KBM-7 (cell line): Measurements from ENCODE around the gene SIRPB1.

Source experiments
- DNase-seq: peaks from one replicate; pipeline ENCODE4 v3.0.0-alpha.2; 2015
- in situ Hi-C: fragments of 300-500 bp; cut with MboI; formaldehyde crosslinking; loops from 2 replicates; pipeline ENCODE4 v1.14.3; 2020; ENCODE audit warnings: low sequenced_read_pairs, low pct_unique_long_range_greater_than_20kb, mixed read lengths

The SIRPB1 gene

DNA sequence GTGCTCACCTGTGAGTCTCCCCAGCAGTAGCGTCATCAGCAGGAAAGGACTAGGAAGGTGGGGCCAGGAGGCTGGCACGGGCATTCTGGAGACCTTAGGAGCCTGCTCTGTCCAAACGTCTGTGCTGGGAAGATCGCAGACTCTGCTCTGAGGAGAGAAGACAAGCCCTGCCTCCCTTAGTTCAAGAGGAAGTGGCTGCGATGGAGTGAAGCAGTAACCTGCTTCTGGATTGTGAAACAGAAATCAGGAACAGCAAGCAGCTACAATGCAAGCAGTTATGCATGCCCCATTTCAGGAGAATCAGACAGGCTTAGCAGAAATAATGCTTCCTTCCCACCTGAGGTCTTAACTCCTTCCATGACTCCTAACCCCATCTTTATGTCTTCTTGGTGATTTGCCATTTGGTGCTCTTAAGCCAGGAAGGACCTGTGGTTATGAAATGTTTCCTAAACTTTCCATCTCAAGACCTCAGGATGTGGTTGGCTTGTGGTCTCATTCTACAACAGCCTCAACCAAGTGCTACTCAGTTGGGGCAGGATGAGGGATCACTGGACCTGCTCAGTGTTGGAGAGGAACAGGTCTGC is at the start of gene SIRPB1:
Gene SIRPB1 (minus strand): TSS at position 149 of the 584 bp plus-strand sequence. CDS start 65 bp downstream, at position 84.
- in situ Hi-C loops: no loop called here
- DNase-seq: peak; percentile 86

DNA sequence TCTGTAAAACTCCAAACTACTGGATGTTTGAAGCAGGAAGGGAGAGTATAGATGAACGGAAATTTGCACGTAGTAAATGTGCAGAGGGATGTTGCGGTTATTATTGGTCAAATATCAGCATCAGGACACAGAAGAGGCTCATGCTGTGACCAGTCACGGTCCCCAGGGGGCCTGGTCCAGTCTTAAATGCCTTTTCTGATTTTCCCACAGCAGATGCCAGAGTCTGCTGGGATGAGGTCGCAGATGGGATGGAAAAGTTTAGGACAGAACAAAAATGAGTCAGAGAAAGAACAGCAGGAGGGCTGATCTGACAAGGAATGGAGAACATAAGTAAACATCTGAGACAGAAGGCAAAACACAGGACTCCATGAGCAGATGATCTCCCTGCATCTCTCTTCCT is 49.5 kb upstream of the SIRPB1 start:
- in situ Hi-C loops: no loop called here
- no peak for DNase-seq

DNA sequence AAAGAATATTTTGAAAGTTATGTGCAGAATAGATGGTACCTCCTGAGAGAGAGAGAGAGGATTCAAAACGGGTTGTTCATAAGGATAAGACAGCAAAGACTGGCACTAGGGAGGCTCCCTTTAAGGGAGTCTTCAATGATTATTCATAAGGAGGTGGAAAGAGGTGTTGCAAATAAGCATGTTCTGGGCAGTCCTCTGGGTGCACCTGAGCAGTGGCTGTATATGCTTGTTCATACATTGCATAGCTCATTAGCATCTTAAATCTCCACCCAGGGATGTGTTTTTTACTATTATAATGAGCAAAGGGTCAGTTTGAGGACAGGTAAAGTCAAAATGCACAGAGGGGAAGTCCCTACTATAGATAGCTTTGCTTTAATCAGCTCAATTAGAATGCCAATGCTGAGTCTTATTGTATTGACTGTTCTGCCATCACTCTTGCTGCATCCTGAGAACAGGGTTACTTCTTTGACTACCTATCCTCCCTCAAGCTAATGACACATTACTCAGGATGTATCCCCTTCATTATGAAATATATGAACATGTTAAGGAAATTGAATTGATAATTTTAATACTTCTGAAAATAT is 47.8 kb upstream of the SIRPB1 start:
- no peak for DNase-seq
- in situ Hi-C loops: no loop called here

DNA sequence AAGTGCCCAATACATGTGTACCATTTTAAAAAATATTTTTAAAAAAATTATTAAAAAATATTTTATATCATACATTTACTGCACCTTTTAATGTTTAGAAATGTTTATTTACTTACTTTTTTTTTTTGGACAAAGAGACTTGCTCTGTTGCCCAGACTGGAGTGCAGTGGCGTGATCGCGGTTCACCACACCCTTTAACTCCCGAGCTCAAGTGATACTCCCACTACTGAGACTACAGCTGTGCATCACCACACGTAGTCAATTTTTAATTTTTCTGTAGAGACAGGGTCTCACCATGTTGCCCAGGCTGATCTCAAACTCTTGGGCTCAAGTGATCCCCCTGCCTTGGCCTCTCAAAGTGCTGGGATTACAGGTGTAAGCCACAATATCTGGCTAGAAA is 47.0 kb upstream of the SIRPB1 start:
- no peak for DNase-seq
- in situ Hi-C loops: no loop called here

DNA sequence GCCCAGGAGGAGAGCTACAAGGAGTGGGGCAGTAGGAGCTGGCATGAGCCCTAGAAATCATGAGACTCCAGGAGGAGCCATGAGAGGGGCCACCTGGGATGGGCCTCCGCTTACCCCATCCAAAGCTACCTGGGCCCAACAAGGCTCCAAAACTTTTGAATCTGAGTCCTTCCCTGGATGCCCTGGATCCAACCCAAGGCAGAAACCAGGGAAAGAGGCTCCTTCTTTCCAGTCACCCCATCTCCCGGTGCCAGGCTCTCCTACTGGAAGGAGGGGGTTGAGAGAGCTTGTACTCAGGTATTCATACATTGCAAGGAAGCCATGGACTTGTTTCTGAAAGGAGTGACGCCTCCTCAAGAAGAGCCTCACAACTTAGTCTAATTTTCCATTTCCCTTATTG is 45.5 kb upstream of the SIRPB1 start:
- DNase-seq: no peak
- in situ Hi-C loops: no loop called here

DNA sequence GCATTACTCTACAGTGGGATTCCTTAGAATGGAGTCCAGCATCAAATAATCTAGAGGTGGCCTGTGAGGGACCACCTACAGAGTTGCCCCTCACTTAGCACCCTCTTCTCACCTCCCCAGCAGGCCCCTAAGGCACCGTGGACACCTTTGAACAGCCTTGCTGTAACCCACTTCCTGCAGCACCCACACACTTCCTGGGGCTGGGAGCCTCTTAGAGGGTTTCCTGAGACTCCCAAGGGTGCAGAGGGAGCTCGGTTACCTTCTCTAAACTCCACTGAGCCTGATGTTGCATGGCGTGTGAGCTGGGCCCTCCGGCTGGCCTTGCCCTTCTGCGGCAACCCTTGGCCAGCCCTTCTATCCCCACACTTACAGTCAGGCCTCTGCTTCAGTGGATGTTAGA is 45.1 kb upstream of the SIRPB1 start:
- no peak for DNase-seq
- in situ Hi-C loops: no loop called here

DNA sequence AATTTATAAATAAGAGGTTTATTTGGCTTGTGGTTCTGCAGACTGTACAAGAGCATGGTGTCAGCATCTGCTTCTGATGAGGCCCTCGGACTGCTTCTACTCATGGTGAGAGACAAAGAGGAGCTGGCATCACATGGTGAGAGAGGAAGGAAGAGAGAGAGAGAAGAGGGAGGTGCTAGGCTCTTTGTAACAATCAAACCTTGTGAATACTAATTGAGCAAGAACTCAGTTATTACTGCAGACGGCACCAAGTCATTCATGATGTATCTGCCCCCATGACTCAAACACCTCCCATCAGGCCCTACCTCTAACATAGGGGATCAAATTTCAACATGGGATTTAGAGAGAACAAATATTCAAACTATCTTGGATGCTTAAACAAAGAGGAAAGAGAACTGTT is 44.1 kb upstream of the SIRPB1 start:
- in situ Hi-C loops: no loop called here
- DNase-seq: no peak

DNA sequence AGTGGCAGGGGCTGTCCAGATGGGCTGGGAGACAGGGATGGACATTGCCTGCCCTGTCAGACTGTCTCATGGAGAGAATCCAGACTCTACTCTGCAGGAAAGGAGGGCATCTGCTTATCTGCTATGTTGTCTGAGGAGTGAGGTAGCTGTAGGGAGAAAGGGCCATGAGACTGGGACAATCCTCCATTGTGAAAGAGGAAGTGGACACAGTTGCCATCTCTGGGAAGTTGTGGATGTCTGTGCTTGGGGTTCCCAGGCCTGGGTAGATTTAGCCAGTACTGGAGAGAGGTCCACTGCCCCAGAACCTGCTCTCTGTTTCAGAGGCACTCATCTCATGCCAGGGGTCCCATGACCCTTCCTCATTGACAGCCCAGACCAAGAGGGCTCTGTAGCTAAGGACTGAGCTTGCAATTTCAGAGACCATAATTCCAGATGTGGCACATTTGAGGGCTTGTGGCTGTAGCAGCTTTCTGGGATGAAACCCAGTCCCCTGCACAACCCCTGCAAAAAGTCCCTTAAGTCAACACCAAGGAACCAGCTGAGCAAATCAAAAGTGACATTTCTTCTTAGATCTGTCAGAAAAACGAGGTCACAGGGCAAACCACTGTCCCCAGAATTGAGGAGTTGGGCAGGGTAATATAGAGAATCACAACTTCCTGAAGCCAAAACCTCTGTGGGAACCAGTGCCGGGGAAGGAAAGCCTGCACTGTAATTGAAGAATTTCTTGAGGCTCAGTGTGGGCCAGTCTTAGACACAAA is 41.9 kb upstream of the SIRPB1 start:
- in situ Hi-C loops: no loop called here
- DNase-seq: no peak

DNA sequence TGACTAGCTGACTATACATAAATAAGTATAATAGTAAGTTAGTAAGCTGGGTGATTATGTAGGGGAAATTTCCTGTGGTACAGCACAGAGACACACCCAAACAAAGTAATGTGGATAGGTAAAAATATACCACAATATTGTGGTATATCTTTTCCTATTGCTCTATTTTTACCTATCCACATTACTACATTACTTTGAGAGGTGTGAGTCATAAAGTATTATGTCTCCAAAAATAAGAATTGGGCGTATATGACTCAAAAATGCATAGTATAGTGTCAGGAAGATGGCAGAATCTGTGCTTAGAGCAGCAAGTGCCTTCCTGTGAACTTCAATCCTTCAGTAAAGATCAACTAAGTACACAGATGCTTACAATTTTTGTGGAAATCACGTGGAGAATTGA is 40.4 kb upstream of the SIRPB1 start:
- in situ Hi-C loops: no loop called here
- no peak for DNase-seq

DNA sequence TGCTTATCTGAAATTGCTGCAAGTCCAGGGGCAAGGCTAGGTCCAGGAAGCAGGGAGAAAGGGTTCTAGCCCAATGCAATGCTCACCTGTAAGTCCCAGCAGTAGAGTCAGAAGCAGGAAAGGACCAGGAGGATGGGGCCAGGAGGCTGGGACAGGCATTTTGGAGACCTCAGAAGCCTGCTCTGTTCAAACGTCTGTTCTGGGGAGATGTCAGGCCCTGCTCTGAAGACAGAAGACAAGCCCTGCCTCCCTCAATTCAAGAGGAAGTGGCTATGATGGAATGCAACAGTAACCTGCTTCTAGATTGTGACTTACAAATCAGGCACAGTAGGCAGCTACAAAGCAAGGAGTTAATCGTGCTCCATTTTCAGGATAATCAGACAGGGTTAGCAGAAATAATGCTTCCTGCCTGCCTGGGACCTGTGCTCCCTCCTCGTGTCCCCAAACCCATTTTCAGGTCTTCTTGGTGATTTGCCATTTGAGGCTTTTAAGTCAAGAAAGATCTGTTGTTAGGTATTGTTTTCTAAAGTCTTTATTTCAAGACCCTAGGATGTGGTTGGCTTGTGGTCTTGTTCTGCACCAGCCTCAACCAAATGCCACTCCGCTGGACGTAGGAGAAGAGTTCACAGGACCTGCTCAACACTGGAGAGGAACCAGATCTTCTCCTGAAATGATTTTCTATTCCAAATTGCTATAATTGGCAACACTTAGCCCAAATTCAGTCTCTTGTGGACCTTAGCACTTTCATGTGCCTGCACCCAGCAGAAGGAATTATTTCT is 37.9 kb upstream of the SIRPB1 start, which contains the start of gene SIRPG:
Gene SIRPG (minus strand): TSS at position 224 of the 779 bp plus-strand sequence. CDS start 65 bp downstream, at position 159.
- DNase-seq: peak; percentile 8
- in situ Hi-C loops: no loop called here

DNA sequence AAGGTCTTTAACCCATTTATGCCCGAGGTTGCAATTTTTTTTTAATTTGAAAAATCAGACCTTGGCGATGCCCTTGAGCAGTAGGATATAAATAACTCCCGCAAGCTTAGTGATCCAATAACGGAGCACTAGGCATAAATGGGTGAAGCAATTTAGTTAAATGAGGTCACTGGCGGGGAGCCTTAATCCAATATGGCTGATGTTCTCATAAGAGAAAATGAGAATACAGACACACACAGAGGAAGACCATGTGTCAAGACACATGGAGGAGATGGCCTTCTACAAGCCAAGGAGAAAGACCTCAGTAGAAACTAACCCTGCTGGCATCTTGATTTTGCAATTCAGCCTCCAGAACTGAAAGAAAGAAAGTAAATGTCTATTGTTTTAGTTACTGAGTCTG is 37.0 kb upstream of the SIRPB1 start:
- no peak for DNase-seq
- in situ Hi-C loops: no loop called here

DNA sequence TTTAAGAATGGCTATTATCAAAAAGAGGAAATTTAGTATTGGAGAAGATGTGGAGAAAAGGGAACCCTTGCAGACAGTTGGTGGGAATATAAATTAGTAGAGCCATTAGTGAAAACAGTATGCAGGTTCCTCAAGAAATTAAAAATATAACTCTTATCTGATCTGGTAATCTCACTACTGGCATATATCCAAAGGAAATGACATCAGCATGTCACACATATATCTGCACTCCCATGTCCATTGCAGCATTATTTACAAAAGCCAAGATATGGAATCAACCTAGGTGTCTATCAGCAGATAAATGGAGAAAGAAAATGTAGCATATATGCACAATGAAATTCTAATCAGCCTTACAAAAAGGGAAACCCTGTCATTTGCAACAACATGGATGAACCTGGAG is 35.2 kb upstream of the SIRPB1 start:
- in situ Hi-C loops: no loop called here
- DNase-seq: peak; percentile 15

DNA sequence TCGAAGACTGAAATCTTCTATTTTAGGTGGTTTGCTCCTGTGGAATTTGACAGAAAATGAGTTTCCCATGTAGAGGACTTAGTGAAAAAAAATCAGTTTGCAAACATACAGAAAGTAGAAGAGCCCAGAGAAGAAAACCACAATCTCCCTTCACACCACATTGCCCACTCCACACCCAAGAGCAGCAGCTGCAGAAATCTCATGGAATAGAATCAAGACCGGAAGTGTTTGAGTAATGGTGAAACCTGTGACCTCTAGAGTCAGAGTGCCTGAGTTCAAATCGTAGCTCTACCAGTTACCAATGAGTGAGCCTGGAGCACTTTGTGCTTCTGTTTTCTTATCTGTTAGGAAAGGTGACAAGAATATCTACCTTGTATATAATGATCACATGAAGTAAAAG is 33.2 kb upstream of the SIRPB1 start:
- in situ Hi-C loops: no loop called here

DNA sequence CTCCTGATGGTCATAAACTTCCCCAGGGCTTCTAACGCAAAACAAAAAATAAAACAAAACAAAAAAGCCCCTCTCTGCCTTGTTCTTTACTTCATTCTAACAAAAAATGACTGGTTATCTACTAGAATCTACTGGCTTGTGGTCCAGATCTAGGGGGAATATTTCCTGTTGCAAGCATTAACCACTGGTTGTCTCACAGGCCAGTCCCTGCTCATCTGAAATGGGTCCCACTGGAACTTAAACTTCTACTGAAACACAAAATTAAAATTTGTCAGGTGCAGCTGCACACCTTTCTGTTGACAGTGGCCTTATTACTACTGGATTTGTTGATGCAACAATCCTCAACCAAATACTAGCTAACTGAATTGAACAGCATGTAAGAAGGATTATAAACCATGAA is 32.3 kb upstream of the SIRPB1 start:
- in situ Hi-C loops: no loop called here
- no peak for DNase-seq

More for the DNA sequence above, 33.2 kb upstream of the SIRPB1 start:
- DNase-seq: no peak

DNA sequence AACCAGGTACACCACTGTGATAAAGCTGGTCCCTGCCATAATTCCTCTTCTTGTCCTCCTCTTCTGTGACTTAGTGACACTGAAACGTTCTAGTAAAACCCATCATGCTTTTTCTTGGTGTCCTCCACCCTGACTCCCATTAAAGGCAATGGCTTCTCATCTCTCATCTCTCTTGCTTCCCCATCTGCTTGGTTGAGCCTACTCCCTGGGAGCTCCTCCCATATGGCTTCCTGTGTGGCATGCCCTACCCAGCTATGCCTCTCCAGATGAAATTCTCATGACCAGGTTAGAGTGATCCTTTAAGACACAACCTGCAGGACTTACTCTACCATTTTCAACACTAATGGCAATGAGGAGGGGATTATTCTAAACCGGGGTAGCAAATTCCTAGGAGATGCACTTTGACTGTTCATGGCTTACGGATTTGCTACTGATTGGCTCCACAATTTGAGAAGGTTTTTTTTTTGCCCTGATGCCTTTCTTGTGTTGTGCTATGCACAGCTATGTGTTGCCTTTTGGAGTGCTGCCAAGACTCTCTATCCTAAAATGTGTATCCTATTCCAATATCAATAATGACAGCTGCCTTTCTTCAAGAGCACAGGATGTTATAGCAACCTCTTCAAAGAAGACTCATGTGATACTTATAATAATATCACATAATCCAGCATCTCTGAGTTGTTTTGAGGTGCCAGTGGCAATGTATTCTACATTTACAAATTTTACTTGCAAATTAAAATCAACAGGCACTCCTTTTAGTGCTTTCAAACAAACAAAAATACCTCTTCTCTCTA is 31.7 kb upstream of the SIRPB1 start:
- DNase-seq: no peak

DNA sequence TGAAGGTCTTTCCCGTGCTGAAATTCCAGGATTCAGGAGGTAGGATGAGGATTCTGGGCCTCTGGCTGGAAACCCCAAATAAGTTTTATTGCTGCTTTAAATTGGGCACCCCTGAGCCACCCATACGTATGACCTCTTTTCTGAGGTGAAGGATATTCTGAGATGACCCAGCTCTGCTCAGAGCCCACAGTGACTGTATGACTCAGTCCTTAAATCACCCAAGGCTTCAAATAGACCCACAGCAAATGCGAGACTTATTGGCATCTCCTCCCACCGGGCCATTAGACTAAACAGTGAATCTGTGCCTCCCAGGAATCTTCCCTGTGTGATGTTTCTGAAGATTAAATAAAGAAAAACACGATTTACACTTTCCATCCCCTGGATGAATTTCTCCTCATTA is 28.3 kb upstream of the SIRPB1 start:
- no peak for DNase-seq
- in situ Hi-C loops: no loop called here

More for the DNA sequence above, 31.7 kb upstream of the SIRPB1 start:
- in situ Hi-C loops: no loop called here

DNA sequence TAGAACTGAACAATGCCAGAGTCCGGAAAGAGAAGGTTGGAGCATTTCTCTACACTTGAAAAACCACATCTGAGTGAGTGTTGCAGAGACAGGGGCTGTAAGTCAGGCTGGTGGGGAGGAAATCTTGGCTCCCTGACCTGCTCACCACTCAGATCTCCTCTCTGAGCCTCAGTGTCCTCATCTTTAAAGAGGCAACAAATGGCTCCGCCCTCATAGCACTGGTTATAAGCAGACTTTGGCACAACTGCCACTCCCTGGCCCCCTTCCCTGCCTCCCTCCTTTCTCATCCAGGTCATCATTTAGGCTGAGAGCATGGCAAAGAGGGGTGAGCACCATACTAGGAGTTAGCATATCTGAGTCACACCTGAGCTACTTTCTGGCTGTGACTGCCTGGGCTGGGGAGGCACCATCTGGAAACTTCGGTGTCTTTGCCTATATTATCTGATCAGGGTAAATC is 27.2 kb upstream of the SIRPB1 start:
- in situ Hi-C loops: no loop called here
- DNase-seq: no peak

DNA sequence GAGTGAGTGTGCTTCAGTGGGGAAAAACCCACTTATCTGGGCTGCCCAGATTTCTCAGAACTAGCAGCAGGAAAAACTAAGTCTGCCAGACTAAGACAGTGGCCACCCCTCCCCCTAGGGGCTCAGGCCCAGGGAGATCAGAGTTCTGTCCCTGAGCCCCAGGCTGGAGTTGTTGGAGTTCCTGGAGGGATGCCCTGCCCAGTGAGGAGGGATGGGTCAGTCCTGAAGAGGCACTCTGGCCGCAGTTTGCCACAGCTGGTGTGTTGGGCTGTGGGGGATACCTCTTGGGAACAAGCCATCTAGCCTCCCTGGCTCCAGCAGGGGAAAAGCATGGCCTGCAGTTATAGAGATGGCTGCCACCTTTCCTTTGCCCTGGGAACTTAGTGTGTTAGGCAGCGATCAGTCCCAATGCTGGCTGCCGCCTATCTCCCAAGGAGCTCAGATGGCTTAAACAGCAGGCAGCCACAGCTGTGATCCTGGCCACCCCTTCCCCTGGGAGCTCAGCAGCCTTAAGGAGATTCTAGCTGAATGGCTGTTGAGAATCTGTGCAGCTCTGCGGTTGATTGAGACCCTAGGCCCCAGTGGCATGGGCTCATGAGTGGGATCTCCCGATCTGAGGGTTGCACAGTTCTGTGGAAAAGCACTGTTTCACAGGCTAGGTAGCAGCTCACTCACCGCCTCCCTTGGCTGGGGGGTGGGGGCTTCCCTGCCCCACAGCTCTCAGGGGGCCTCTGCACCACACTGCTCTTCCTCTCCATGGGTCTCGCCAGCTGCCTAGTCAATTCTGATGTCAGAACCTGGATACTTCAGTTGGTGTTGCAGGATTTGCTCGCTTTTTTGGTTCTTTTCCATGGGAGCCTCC is 24.5 kb upstream of the SIRPB1 start:
- in situ Hi-C loops: no loop called here
- no peak for DNase-seq
